IMR-90 (cell line): ENCODE data around the gene RAD51B.

Experiments
- CEBPB ChIP-seq: IDR thresholded peaks from 2 replicates; pipeline ENCODE4 v1.6.1; 2012; ENCODE audit warnings: low read depth, low read length, improper control_type of control experiment
- MAFK ChIP-seq: IDR thresholded peaks from 2 replicates; pipeline ENCODE4 v1.6.1; 2012; ENCODE audit warnings: low read depth, low read length, improper control_type of control experiment
- MAZ ChIP-seq: IDR thresholded peaks from 2 replicates; pipeline ENCODE4 v1.6.1; 2012; ENCODE audit warnings: low read depth, mild to moderate bottlenecking, low read length, improper control_type of control experiment, moderate library complexity, borderline replicate concordance
- MXI1 ChIP-seq: IDR thresholded peaks from 2 replicates; pipeline ENCODE4 v1.6.1; 2012; ENCODE audit warnings: low read depth, mild to moderate bottlenecking, low read length, moderate library complexity, borderline replicate concordance
- POLR2A ChIP-seq: IDR thresholded peaks from 2 replicates; pipeline ENCODE4 v1.6.1; 2012; ENCODE audit warnings: mild to moderate bottlenecking, low read depth, low read length
- RAD21 ChIP-seq: IDR thresholded peaks from 2 replicates; pipeline ENCODE4 v1.6.1; 2012; ENCODE audit warnings: low read length, improper control_type of control experiment
- RCOR1 ChIP-seq: IDR thresholded peaks from 2 replicates; pipeline ENCODE4 v1.6.1; 2012; ENCODE audit warnings: mild to moderate bottlenecking, low read length, improper control_type of control experiment; ENCODE audit not compliant: insufficient replicate concordance
- SMC3 ChIP-seq: fragments of 150-350 bp; IDR thresholded peaks from 2 replicates; pipeline ENCODE4 v1.6.1; 2016; ENCODE audit warnings: low read depth, mild to moderate bottlenecking, antibody characterized with exemption, low read length, moderate library complexity
- TF ChIP-seq, protein P1 (sequence below): conservative IDR thresholded peaks from 2 replicates; pipeline ENCODE4 v1.5.1; 2012; ENCODE audit warnings: mild to moderate bottlenecking, low read depth, low read length, improper control_type of control experiment
- TF ChIP-seq, protein P2 (sequence below): fragments of 150-350 bp; IDR thresholded peaks from 2 replicates; pipeline ENCODE4 v1.6.1; 2017; ENCODE audit warnings: mild to moderate bottlenecking, antibody characterized with exemption, low read length, low read depth
- TF ChIP-seq, protein P3 (sequence below): fragments of 150-350 bp; IDR thresholded peaks from 2 replicates; pipeline ENCODE4 v1.6.1; 2016; ENCODE audit warnings: low read depth, mild to moderate bottlenecking, low read length, moderate library complexity, borderline replicate concordance

DNA sequence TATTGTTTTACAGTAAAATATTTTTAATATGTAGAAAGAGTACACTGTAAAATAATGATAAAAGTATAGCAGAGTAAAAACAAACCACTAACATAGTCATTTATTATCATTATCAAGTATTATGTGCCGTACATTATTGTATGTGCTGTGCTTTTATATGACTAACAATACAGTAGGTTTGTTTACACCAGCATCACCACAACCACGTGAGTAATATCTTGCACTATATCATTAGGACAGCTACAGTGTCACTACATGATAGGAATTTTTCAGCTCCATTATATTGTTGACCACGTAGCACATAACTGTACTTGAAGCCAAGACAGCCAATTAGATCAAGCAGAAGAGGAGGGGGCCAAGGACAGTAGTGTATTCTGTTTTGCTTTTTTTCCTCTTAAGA, 415.4 kb downstream of the RAD51B start:
- no peak for TF ChIP-seq MAFK
- TF ChIP-seq, protein P1, sequence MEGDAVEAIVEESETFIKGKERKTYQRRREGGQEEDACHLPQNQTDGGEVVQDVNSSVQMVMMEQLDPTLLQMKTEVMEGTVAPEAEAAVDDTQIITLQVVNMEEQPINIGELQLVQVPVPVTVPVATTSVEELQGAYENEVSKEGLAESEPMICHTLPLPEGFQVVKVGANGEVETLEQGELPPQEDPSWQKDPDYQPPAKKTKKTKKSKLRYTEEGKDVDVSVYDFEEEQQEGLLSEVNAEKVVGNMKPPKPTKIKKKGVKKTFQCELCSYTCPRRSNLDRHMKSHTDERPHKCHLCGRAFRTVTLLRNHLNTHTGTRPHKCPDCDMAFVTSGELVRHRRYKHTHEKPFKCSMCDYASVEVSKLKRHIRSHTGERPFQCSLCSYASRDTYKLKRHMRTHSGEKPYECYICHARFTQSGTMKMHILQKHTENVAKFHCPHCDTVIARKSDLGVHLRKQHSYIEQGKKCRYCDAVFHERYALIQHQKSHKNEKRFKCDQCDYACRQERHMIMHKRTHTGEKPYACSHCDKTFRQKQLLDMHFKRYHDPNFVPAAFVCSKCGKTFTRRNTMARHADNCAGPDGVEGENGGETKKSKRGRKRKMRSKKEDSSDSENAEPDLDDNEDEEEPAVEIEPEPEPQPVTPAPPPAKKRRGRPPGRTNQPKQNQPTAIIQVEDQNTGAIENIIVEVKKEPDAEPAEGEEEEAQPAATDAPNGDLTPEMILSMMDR = no peak
- TF ChIP-seq, protein P2, sequence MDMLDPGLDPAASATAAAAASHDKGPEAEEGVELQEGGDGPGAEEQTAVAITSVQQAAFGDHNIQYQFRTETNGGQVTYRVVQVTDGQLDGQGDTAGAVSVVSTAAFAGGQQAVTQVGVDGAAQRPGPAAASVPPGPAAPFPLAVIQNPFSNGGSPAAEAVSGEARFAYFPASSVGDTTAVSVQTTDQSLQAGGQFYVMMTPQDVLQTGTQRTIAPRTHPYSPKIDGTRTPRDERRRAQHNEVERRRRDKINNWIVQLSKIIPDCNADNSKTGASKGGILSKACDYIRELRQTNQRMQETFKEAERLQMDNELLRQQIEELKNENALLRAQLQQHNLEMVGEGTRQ = no peak
- no peak for TF ChIP-seq POLR2A
- no peak for TF ChIP-seq SMC3
- TF ChIP-seq CEBPB = no peak
- TF ChIP-seq, protein P3, sequence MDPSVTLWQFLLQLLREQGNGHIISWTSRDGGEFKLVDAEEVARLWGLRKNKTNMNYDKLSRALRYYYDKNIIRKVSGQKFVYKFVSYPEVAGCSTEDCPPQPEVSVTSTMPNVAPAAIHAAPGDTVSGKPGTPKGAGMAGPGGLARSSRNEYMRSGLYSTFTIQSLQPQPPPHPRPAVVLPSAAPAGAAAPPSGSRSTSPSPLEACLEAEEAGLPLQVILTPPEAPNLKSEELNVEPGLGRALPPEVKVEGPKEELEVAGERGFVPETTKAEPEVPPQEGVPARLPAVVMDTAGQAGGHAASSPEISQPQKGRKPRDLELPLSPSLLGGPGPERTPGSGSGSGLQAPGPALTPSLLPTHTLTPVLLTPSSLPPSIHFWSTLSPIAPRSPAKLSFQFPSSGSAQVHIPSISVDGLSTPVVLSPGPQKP = no peak
- no peak for TF ChIP-seq MXI1
- no peak for TF ChIP-seq RCOR1
- TF ChIP-seq RAD21 = no peak
- no peak for TF ChIP-seq MAZ
